A549 (cell line): Measurements from ENCODE around the gene PDHX.

Experiments
- BHLHE40 ChIP-seq: IDR thresholded peaks from 2 replicates; pipeline ENCODE4 v1.6.1; 2012; ENCODE audit warnings: low read depth, low read length, inconsistent platforms
- EHMT2 ChIP-seq: fragments of 200-600 bp; sonication (generic); IDR thresholded peaks from 2 replicates; pipeline ENCODE4 v1.6.1; 2016; ENCODE audit warnings: antibody characterized with exemption, low read depth, mild to moderate bottlenecking, moderate library complexity
- EP300 ChIP-seq, 2 experiments: fragments of >200 bp; sonication (Bioruptor Twin); formaldehyde crosslinking; IDR thresholded peaks; 2 replicates in 1 of 2; 3 replicates in 1 of 2; pipeline ENCODE4 v1.6.1; 2016 to 2017
- HOXA7 ChIP-seq: fragments of 250-450 bp; sonication (Bioruptor Pico); IDR thresholded peaks from 2 replicates; pipeline ENCODE4 v1.5.0; 2020; ENCODE audit warnings: mild to moderate bottlenecking, moderate library complexity
- MYC ChIP-seq: IDR thresholded peaks from 2 replicates; pipeline ENCODE4 v1.6.1; 2012; ENCODE audit warnings: mild to moderate bottlenecking, inconsistent platforms, low read length, improper control_type of control experiment, borderline replicate concordance
- POLR2AphosphoS2 ChIP-seq: conservative IDR thresholded peaks from 2 replicates; pipeline ENCODE4 v1.6.1; 2012; ENCODE audit warnings: low read length, improper control_type of control experiment, inconsistent platforms
- TF ChIP-seq, protein P1 (sequence below): fragments of >200 bp; sonication (Bioruptor Twin); formaldehyde crosslinking; IDR thresholded peaks from 3 replicates; pipeline ENCODE4 v1.5.1; 2016
- TF ChIP-seq, protein P2 (sequence below): IDR thresholded peaks from 2 replicates; pipeline ENCODE4 v1.6.1; 2012
- TF ChIP-seq, protein P3 (sequence below): fragments of 250-450 bp; sonication (Bioruptor Pico); IDR thresholded peaks from 2 replicates; pipeline ENCODE4 v1.5.0; 2020; ENCODE audit warnings: low read depth, mild to moderate bottlenecking, moderate library complexity

DNA sequence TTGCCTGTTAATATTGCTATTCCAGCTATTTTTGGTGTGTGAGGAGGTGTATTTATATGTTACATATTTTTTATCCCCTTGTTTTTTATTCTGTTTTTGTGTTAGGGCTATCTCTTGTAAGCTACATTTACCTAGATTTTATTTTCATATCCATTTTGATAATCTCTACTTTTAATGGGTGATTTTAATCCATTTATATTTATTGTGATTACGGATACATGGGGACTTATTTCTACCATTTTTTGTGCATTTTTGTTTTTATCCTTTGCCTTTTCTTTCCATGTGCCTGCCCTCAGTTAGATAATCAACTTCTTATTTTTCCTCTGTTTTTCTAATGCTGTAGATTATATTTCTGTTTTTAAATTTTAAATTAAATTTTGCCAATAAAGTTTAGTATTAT lies 28.3 kb downstream of the PDHX start:
- no peak for TF ChIP-seq EP300 (IDR thresholded peaks at IDR 0.05)
- no peak for TF ChIP-seq EHMT2
- TF ChIP-seq, protein P1, sequence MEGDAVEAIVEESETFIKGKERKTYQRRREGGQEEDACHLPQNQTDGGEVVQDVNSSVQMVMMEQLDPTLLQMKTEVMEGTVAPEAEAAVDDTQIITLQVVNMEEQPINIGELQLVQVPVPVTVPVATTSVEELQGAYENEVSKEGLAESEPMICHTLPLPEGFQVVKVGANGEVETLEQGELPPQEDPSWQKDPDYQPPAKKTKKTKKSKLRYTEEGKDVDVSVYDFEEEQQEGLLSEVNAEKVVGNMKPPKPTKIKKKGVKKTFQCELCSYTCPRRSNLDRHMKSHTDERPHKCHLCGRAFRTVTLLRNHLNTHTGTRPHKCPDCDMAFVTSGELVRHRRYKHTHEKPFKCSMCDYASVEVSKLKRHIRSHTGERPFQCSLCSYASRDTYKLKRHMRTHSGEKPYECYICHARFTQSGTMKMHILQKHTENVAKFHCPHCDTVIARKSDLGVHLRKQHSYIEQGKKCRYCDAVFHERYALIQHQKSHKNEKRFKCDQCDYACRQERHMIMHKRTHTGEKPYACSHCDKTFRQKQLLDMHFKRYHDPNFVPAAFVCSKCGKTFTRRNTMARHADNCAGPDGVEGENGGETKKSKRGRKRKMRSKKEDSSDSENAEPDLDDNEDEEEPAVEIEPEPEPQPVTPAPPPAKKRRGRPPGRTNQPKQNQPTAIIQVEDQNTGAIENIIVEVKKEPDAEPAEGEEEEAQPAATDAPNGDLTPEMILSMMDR, result no peak
- TF ChIP-seq BHLHE40, result no peak
- TF ChIP-seq, protein P2, sequence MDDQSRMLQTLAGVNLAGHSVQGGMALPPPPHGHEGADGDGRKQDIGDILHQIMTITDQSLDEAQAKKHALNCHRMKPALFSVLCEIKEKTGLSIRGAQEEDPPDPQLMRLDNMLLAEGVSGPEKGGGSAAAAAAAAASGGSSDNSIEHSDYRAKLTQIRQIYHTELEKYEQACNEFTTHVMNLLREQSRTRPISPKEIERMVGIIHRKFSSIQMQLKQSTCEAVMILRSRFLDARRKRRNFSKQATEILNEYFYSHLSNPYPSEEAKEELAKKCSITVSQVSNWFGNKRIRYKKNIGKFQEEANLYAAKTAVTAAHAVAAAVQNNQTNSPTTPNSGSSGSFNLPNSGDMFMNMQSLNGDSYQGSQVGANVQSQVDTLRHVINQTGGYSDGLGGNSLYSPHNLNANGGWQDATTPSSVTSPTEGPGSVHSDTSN, result no peak
- TF ChIP-seq HOXA7 (CRISPR knock-in tag), result no peak
- no peak for TF ChIP-seq POLR2AphosphoS2
- no peak for TF ChIP-seq MYC
- TF ChIP-seq, protein P3, sequence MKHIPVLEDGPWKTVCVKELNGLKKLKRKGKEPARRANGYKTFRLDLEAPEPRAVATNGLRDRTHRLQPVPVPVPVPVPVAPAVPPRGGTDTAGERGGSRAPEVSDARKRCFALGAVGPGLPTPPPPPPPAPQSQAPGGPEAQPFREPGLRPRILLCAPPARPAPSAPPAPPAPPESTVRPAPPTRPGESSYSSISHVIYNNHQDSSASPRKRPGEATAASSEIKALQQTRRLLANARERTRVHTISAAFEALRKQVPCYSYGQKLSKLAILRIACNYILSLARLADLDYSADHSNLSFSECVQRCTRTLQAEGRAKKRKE (CRISPR knock-in tag), result no peak
